ENCODE measurements around the gene THADA.

THADA gene

GRCh38 chr2:43268066-43268953, 327.5 kb downstream of the THADA start:
- DNase-seq, result no peak

GRCh38 chr2:43267381-43267780, 328.5 kb downstream of the THADA start:
- DNase-seq, result no peak

DNA sequence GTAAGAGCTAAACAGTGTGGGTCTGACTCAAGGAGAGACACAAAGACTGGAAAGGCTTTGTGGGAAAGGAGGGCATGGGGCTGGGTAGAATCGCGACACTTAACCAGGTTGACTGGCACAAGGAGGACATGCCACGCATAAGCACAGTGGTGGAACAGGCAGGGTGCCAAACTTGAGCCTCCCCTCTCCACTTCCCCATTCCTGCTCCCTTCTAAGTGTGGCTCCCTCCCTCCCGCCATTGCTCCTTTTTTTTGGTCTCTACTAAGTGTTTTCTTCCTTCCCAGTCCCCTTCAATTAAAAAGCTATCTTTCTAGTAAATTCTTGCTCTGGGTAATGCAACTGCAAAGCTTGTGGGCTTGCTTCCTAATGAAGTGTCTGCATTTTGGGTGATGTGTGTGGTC, 329.1 kb downstream of the THADA start:
- DNase-seq, result no peak

- peak; percentile 53 for DNase-seq
These were observed 330.4 kb downstream of the THADA start for GRCh38 chr2:43265421-43265820.

GRCh38 chr2:43265001-43265400, 330.8 kb downstream of the THADA start:
- peak; percentile 87 for DNase-seq

- DNase-seq, result no peak
These were observed 332.9 kb downstream of the THADA start for GRCh38 chr2:43262951-43263350.

DNA sequence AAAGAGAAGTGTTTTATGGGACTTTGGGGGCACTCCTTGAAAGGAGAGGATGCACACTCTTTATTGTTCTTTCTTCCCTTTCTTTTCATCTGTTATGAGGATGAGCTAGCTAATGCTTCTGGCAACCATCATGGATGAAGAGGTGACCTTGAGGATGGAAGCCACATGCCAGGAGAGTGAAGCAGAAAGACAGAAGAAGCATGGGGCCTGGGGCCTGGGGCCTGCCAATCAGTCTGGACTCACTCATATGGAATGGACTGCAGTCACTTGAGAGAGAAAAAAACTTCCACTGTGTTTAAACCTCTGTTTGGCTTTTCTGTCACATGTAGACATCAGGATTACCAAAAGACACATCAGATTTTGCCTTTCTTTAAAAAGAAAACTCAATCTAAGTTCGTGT, 333.6 kb downstream of the THADA start:
- DNase-seq, result no peak

- DNase-seq, result no peak
These were observed 336.3 kb downstream of the THADA start for GRCh38 chr2:43259512-43259911.

GRCh38 chr2:43258547-43259156, 337.2 kb downstream of the THADA start:
- no peak for DNase-seq

DNA sequence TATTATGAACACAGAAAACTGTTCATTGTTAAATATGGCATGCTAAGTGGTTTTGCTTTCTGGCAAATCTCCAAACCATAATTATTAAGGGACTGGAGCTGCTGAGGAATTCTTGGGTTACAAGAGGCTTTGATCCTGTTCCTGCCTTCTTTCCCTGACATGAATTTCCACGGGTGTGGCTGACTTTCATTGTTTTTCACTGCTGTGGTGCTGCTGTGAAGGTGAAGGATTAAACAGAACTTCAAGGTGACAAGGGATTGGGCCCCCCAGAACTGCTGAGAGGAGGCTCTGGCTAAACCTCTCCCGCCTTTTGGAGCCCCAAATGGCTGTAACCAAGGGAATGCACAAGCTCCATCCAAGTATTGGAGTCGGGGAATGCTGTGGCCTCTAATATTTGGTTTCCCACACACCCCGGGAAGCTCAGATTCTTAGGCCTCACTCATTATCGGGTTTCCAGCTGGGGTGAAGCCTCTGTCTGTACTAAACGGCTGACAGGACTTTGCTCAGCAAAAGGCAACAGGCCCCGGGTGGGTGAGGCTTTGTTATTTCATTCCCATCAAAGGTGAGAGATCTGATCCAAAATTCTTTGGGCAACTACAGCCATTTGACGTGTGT, 340.4 kb downstream of the THADA start:
- peak; percentile 75 for DNase-seq

GRCh38 chr2:43254331-43254730, 341.5 kb downstream of the THADA start:
- DNase-seq, result peak; percentile 34

DNA sequence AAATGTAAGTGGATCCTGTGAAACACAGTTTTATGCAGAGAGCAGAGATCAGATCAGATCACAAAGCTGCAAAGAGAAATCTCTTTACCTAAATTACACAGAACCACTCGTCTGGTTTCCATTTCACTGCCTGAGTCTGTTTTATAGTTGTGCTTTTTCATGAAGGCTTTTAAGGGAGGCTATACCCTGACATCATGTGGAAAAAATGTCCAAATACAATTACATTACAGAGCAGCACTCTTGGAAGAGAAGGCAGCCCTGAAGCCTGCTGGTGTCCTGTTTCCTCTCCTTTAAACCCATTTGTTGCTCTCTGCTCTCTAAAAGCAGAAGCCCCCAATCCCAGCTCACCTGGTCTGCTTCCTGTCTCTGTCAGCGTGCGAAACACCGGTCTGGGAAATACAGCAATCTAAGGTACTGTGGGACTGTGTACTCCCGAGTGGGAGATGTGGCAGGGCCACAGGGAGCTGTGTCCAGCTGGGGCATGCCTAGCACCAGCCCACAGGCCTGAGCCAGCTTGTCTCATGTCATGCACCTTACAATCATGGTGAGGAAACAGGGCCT, 344.6 kb downstream of the THADA start:
- DNase-seq, result peak; percentile 84

DNA sequence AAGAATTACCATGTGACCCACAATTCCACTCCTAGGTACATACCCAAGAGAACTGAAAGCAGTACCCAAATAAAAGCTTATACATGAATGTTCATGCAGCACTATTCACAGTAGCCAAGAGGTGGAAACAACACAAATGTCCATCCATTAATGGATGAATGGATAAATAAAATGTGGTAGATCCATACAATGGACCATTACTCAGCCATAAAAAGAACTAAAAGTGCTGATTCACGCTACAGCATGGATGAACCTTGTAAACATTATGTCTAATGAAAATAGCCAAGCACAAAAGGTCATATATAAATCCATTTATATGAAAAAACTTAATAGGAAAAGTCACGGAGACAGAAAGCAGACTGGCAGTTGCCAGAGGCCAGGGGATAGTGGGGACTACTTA, 345.8 kb downstream of the THADA start:
- DNase-seq, result no peak

DNA sequence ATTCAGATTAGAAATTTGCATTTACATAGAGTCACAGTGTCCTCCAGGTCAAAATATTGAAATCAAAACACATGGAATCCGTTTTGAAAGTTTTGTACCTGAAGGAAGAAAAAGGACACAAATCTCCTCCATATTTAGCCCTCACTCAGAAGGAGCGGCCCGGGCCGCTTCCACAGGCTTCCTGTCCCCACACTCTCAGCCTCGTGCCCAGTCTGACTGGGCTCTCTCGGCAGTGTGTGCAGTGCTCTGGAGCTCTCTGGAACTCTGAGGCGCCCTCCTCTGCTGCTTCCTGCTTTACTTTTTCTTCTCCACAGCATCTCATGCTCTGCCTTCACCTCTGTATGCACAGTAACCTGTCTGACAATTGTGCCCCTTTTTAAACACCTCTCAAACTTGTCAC, 347.2 kb downstream of the THADA start:
- no peak for DNase-seq

DNA sequence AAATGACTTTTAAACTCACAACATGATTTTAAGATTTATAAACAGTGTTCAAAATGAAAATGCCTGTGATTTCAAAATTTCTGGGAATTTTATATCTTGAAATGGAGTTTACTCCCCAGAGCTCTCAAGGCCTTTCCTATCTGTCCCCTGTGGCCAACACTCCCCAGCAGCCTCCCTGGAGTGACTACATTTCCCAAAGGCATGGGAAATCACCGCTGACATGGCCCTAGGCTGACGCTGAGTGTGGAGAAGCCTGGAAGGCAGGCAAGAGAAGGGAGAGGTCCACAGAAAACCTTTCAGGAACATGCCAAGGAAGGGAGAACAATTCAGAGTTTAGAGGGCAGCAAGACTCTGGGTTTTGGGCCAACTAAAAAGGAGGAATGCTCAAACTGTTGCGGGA, 349.2 kb downstream of the THADA start:
- no peak for DNase-seq

- DNase-seq, result no peak
These were observed 354.3 kb downstream of the THADA start for GRCh38 chr2:43241558-43241957.

DNA sequence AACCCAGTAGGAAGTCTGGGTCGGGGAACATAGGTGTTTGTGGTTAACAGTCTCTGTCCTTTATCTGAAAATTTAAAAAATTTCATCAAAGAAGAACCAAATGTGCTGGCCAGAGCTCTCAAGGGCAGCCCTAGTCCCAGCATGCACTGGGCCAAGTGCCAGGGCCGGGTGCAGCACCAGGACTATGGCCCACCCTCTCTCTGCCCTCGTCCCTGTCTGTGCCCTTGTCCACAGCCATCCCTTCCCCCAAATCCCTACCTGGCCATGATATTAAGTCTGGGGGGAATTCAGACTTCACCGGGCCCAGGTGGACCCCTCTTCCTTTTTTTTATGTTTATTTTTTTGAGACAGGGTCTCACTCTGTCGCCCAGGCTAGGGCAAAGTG, 355.1 kb downstream of the THADA start:
- DNase-seq, result no peak

DNA sequence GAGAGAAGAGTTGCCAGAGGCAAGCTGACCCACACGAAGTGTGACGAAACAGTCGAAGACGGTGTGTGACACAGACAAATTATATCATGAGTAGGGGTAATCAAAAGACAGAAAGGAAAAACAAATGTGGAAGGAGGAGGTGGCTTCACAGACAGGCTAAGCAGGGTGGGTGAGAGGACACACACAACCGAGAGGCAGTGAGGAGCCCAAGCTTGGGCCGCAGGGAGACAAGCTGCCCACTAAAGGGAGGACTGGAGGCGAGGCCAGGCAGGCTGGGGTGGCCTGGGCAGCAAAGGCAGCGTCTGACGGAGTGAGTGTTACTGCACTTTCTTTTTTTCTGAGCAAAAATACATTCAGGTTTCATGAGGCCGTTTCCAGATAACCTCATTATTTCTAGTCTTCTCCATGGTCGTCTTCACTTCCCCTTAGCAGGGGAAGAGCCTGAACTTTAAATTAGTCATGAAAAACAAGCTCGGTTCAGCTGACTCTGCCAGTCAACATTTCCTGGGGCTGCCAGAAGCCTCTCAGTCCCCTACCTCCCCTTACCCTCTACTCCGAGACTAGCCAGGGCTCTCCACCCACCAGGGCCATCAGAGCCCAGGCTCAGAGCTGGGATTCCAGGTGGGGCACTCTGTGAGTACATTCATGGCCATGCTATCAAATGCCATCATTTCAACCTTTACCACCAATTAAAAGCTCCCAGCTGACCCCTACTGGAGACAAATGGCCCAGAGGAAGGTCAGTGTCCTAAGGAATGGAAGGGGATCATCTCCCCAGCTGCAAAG, 355.7 kb downstream of the THADA start:
- DNase-seq, result no peak

- DNase-seq, result no peak
These were observed 357.0 kb downstream of the THADA start for GRCh38 chr2:43238813-43239212.

DNA sequence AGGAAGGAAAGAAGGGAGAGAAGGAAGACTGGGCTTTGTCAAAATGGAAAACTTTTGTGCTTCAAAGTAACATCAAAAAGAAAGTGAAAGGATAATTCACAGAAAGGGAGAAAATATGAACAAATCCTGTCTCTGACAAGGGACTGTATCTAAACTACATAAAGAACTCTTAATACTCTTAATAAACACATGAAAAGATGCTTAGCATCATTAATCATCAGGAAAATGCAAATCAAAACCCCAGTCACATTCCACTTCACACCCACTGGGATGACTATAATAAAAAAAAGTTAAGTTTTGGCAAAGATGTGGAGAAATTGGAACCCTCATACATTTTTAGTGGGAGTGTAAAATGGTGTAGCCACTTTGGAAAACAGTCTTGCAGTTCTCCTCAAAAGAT, 357.7 kb downstream of the THADA start:
- DNase-seq, result peak; percentile 67

GRCh38 chr2:43233218-43234212, 362.3 kb downstream of the THADA start:
- DNase-seq, result no peak

Measured in fibroblast of skin of scalp (primary cell).